DMS53 treated with DMSO at 0.1 percent for 48 hours (cell line): Measurements from ENCODE around the gene TMTC4.
A peak's percentile ranks its signal among the peaks of the same experiment; 100 is the strongest.
"Not testable (repeated sequence)": the region's sequence is repeated elsewhere in the genome, so short reads cannot be mapped to it uniquely, and the experiment has no call there.

Experiments used
- DNase-seq: peaks from one replicate; lab custom pipeline; 2025; ENCODE audit not compliant: unreplicated experiment; lab: John Stamatoyannopoulos, UW

The TMTC4 gene

DNA sequence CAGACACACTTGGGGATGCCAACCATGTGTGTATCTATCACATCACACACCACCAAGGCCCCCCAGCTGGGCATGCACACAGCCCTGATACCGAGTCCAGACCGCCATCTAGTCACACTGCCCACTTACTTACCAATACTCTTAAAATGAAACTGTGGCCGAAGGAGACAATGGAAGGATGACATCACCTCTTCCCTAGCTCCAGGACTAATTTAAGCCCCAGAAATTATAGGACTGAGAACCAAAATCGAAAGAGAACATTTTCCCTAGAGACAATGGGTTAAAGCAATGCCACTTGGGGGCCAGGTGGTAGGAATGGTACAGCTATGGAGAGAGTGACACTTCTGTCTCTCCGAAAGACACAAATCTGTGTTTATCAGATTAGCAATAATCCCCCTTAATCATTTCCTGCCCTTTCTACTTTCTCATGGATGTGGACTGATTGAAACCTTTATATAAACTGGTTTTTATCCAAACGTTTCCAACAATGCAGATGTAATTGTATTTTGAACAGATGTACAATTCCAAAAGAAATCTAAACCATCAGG is 85.3 kb downstream of the TMTC4 start:
- DNase-seq: no peak

DNA sequence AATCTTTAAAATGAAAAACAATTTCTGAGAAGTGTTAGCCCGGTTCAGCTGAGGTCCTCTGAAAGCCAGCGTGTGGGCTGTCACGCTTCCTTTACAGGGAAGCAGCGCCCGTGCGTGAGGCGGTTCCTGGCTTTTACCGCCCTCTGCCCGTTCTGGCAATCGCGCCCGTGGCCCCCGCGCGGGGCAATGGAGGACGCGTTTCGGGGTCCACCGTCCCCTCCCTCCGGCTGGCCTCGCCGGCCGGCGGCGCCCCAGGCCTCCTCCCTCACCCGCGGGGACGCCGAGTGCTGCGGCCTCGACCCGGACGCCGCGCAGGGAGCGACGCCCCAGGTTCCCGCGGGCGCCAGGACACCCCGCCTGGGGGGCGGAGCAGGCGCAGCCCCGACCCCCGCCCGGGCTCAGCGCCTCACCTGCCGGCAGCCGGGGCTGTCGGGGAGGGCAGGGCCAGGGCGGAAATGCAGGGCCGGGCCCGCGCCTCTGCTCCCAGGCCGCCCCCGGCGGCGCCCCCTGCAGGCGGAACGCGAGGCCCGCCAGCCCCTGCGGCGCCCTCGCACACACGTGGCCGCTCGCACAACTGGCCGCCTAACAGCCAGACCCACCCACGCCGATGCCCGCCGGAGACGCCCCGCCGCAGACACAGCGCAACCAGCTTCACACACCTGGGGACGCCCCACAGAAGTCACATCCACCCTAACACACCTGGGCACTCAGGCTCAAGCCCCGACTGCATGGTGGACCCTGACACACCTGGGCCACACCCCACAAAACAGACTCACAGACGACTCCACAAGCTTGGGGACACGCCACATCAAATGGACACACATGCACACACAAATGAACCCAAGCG is 86.0 kb downstream of the TMTC4 start, which contains the start of gene GGACT:
Gene GGACT, minus strand, starts transcription at position 459 of the 847 bp plus-strand sequence. CDS start 56,198 bp downstream, outside the sequence.
- peak; percentile 12 for DNase-seq

DNA sequence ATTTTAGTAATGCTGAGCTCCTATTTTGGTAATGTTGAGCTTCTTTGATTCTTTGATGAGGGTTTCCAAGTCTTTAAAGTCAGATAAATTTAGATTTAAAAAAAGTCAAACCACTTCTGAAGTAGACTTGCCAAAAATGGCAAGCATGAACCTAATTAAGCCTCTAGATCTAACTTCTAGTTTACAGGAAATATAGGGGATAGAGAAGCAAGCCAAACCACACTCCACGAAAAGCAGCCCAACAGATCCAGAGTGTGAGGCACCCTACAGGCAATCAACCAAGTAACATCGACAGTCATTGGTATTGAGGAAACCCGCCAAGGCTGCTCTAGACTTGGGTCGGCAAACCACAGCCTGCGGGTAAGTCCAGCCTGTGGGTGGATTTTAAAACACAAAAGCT is 89.7 kb downstream of the TMTC4 start:
- DNase-seq: no peak

DNA sequence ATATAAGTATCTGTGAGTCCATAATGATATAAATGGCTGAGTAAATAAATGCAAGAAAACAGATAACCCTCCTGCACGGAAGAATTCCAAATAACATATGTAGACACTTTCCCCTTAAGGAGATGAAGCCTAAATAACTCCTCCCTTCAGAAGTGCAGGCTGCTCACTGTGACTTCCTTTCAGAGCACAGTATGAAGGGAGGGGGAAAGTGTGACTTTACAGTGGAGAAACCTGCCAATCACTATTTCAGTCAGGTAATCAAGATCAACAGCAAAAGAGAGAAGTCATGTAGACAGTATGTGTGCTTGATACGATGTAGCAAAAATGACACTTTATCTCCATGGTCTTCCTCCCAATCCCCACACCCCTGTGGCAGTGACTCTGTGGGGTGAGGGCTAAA is 93.1 kb downstream of the TMTC4 start:
- no peak for DNase-seq

DNA sequence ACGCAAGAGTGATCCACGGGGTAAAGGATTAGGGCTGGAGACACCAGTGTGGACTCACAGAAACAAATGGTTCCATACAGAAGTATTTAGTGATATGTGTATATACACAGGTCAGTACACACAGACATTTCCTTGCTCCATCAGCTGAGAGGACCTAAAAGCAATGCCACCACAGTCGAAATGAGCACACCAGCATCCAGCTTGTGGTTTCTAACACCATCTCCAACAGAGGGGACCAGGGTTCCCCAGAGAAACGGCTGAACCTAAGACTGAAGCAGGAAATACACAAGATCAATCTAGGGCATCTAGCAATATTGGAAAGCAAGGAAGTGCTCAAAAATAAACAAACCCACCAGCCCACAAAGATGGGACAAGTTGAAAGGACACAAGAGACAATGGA is 93.6 kb downstream of the TMTC4 start:
- DNase-seq: no peak

DNA sequence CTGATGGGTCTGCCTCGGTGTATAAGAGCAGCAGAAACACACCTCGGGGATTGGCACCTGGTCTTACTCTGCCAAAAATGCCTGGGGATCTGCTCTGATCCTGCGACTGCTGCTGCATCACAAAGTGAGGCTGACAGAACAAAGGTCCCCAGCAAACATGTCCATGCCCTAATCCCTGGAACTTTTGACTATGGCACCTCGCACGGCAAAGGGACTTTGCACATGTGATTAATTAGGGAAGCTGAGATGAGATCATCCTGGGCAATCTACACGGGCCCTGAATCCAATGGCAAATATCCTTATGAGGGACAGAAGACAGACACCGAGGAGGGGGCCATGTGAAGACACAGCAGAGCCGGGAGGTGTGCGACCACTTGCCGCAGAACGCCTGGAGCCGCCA is 94.5 kb downstream of the TMTC4 start:
- DNase-seq: no peak

DNA sequence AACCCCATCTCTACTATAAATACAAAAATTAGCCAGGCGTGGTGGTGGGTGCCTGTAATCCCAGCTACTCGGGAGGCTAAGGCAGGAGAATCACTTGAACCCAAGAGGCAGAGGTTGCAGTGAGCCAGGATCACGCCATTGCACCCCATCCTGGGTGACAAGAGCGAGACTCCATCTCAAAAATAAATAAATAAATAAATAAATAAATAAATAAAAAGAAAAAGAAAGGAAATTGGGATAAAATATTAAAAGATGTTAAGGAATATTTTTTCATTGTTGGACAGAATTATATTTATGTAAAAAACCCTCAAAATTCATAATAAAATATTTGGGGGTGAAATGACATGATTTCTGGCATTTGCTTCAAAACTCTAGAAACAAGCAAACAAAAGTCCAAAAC is 97.4 kb downstream of the TMTC4 start:
- DNase-seq: not testable (repeated sequence)

- DNase-seq: peak; percentile 26
Measured at GRCh38 chr13:100573121-100573520, 101.5 kb downstream of the TMTC4 start.

GRCh38 chr13:100566543-100566942 is 108.1 kb downstream of the TMTC4 start:
- DNase-seq: no peak

GRCh38 chr13:100565286-100565685 is 109.3 kb downstream of the TMTC4 start:
- no peak for DNase-seq

DNA sequence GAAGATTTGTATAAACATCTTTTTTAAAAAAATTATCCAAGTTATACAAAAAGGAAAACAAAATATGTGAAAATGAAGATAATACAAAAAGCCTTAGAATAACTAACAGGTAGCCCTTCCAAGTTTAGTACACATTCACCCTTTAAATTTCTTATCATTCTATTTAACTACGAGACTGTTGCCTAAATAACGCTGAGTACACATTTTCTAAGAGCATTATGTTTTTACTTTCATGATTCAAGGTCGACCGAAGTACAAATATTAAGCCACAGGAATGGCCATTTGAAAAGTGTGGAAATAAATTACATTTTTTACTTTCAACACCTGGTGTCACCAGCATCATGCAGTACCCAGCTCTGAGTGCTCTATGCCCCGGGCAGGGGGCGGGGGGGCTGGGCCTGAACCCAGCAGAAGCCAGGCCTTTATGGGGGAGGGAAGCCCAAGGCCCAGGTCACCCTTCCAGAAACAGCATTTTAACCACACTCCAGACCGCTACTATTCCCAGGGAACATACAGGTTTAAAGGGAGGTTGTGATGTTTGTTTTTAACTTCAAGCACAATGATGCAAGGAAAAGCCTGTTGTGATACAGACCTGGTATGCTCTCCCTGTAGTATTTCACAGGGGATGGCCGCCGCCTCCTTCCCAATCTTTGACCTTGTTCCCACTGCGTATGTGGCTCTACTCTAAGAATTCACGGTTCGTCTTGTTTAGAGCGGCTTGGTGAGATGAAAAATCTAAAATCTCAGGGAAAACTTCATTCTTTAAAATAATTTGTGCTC is 110.0 kb downstream of the TMTC4 start:
- DNase-seq: no peak

- no peak for DNase-seq
Measured at GRCh38 chr13:100563779-100564178, 110.8 kb downstream of the TMTC4 start.

DNA sequence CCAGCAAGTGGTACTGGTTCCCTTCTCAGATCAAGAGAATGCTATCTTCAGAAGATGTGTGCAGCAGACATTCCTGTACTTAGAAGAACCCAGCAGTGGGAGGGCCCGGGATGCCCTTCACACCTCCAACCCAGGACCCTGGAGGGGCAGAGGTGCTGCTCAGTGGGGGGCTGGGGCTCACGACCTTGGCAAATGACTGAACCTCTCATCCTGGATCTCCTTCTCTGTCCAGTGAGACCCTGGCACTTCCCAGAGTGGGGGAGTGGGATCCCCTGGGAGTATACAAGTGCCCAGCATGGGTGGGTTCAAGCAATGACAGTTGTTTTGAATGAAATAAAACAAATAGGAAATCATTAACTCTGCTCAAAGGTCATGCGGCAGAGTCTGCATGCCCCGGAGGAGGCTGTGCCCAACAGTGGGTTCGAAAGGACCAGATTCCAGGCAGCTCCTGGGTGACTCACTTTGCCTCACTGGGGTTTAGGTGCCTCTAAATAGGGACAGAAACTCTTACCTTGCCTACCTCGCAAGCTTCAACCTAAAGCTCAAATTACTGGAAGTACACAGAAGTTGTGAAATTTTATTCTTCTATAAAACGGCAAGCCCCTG is 112.9 kb downstream of the TMTC4 start:
- DNase-seq: no peak

DNA sequence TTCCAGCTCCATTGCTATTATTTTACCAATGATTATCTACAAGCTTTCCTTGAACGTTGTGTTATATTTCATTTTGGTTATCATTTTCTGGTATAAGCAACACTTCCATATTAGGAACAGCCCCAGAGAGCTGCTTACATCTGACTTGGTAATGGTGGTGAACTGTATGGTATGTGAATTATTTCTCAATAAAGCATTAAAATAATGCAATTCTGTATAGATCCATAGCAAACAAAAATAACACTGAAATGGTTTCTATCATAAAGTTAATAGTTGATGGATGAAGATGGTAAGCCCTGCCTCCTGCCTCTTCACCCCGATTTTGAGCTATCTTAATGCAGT is 113.5 kb downstream of the TMTC4 start:
- DNase-seq: no peak

- DNase-seq: no peak
Measured at GRCh38 chr13:100560498-100561157, 114.0 kb downstream of the TMTC4 start.

- no peak for DNase-seq
Measured at GRCh38 chr13:100559886-100560285, 114.7 kb downstream of the TMTC4 start.
